ENCODE measurements around the gene SYT15.
"Not testable (repeated sequence)": the region's sequence is repeated elsewhere in the genome, so short reads cannot be mapped to it uniquely, and the experiment has no call there.

The SYT15 gene

DNA sequence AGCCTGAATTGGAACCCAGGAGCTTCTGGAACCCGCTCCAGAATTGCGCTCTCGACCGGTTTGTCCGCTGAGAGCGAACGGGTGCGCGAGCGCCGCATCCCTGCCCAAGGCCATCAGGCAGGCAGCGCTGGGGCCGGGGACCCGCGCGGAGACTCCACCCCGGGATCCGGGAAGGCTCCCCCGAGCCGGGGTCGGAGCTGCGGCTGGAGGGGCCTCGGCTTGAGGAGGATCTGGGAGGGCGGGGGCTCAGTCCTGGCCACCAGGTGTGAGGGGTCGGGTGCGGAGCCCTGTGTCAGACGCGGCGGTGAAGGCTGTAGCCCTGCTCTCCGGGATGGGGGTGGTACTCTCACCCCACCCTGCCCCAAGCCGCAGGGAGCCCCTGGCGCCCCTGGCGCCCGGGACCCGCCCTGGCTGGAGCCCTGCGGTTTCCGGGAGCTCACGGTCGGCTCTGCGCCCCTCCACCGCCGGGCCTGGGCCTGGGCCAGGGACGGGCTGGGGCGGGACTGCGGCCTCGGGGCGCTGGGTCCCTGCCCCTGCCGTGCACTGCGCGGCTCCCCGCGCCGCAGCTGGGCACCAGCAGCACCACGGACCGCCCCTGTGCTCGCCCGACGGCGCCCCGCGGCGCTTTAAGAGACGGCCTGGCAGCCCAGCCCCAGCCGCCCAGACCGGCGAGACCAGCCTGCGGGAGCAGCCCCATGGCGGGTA is at the start of gene SYT15:
Gene SYT15, plus strand, starts transcription at position 655 of the 705 bp plus-strand sequence. Its CDS starts 41 bp downstream, at position 696.
- not testable (repeated sequence) for DNase-seq

GRCh38 chr10:46529742-46530141 is 49.2 kb upstream of the SYT15 start:
- not testable (repeated sequence) for DNase-seq

DNA sequence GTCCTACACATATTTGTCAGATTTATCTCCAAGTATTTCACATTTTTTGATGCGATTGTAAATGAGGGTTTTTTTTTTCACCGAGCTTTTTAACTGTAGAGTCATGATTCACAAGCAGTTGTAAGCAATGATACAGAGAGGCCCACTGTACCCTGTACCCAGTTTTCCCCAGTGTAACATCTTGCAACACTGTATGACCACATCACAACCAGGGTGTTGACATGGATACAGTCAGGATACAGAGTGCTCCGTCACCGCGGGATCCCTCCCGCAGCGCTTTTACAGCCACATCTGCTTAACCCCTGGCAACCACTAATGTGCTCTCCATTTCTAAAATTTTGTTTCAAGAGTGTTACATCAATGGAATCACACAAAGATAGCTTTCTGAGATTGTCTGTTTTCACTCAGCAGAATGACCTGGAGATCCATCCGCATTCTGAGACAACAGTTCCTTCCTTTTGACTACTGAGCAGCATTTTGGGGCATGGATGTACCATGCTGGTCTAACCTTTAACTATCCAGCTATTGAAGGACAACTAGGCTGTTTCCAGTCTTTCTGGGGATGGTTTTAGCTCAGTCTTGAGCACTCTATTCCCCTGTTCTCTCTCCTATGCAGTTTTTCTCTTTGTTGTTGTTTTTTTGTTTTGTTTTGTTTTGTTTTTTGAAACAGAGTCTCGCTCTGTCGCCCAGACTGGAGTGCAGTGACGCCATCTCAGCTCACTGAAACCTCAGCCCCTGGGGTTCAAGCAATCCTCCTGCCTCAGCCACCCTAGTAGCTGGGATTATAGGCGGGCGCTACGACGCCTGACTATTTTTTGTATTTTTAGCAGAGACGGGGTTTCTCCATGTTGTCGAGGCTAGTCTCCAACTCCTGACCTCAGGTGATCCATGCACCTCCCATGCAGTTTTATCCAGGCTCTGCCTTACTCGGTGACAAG is 48.4 kb upstream of the SYT15 start:
- no peak for DNase-seq

DNA sequence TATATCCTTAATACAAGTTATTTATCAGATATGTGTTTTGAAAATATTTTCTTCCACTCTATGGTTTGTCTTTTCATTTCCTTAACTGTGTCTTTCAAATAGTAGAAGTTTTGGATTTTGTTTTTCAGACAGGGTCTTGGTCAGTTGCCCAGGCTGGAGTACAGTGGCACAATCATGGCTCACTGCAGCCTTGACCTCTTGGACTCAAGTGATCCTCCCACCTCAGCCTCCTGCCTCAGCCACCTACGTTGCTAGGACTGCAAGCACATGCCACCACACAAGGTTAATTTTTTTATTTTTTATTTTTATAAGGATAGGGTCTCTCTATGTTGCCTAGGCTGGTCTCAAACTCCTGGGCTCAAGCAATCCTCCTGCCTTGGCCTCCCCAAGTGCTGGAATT is 46.7 kb upstream of the SYT15 start:
- DNase-seq: not testable (repeated sequence)

DNA sequence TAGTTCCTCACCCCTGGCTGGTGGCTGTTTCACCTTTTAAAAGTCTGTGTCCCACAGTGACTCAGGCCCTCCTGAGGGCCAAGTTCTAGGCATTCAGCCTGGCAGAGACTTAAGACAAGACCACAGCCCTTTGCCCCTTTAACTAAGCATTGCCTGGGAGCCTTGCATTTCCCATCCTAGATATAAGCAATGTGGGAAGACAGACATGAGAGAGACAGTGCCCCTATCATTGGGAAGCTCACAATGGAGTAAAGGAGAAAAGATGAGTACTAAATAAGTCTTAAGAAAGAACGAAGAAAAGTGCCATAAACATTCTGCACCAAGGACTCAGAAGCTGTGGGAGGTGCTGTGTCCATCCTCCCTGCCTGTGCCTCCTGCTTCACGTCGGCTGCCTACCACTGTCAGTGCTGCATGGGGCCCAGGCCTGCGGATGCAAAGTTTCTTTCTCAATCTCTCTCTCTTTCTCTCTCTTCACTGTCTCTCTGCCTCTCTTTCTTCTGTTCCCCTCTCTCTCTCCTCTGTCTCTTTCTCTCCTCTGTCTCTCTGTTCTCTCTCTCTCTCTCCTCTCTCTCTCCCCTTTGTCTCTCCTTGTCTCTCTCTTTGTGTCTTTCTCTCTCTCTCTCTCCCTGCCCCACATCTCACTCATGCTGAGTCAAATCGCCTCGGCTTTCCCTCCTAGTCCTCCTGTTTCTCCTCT is 44.0 kb upstream of the SYT15 start:
- DNase-seq: no peak

DNA sequence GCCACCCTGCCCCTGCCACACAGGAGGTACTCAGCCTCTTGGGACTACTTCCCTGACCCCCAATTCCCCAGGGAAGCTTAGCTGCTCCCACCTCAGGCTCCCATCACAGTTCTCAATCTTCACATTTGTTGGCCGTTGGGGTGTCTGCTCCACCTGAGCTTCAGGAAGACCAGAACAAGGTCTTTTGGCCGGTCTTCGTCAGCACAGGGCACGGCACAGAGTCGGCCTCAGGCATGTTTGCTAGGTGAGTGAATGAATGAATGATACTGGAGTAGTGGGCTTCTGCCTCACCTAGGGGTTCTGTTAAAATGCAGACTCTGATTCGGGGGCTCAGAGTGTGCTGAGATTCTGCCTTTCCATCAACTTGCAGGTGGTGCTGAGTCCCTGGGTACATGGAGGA is 42.8 kb upstream of the SYT15 start:
- no peak for DNase-seq

DNA sequence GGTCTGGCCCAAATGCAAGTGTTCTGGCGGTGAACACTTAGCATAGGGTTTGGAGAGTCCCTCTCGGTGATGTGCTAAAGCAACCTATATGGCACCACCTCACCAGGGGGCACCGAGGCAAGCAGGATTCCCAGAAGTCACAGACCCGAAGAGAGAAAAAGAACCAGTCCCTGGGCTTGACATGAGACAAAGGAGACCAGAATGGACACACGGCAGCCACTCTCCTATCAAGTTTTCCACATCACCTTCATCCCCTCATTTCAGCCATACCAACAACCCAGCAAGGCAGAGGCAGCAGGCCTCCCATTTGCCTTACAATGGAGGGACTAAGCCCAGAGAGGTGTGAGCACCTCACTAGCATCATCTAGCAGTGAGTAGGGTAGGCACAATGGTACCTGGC is 42.1 kb upstream of the SYT15 start:
- no peak for DNase-seq

- DNase-seq: no peak
These were observed 41.6 kb upstream of the SYT15 start for GRCh38 chr10:46537309-46537708.

DNA sequence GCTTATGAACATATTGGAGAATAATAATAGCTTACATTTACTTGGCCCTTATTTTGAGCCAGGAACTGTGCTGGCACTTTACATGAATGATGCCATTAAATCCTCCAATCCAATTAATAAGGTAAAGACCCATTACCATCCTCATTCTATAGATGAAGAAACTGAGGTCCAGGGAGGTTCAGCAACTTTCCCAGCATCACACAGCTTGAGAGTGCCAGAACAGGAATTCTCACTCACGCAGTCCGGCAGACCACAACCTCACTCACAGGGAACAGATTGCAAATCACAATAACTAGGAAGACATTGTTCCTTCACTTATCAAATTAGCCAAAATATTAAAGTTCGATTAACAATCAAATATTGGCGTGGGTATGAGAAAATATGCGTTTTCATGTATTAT is 40.8 kb upstream of the SYT15 start:
- no peak for DNase-seq

DNA sequence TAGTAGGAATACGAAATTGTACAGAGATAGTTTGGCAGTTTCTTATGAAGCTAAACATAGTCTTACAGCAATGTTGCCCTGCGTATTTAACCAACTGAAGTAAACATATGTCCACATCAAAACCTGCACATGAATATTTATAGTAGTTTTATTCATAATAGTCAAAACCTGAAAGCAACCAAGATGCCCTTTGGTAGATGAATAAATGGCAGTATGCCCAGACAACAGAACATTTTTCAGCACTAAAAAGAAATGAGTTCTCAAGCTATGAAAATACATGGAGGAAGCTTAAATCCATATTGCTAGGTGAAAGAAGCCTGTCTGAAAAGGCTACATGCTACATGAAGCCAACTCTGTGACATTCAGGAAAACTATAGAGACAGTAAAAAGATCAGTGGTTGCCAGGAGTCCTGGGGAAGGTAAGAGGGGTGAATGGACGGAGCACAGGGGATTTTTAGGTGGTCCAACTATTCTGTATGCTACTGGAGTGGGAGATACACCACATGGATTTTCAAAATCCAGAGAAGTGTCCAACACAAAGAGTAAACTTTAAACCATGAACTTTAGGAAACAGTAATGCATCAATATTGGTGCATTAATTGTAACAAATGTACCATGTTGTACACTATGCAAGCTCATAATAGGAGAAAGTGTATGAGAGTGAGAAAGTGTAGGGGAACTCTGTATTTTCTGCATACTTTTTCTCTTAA is 40.1 kb upstream of the SYT15 start:
- DNase-seq: no peak

DNA sequence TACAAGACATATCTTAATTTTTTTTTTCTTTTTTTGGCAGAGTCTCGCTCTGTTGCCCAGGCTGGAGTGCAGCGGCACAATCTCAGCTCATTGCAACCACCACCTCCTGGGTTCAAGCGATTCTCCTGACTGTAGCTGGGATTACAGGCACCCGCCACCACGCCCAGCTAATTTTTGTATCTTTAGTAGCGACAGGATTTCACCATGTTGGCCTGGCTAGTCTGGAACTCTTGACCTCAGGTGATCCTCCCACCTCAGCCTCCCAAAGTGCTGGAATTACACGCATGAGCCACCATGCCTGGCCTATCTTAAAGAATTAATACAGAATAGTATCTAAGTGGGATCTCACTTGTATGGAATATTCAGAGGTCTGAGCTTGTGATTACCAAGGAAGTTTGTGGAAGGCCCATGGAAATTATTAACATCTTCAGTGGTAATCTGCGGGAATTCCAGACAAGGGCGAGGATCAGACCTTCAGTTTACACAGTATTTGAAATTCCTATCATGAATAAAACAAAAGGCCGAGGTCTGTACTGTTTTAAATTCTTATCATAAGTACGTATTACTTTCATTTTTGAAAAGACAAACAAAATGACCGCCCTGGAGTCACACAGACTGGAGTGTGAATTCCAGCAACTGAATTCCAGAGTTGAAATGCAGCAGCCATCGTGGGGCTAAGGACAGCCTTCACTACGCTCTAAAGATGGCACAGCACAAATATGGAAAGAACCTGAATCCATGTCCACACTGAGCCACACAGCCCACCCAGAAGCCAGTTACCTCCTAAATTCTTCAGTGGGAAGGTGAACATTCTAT is 39.1 kb upstream of the SYT15 start:
- DNase-seq: no peak

- no peak for DNase-seq
These were observed 38.4 kb upstream of the SYT15 start for GRCh38 chr10:46540412-46541016.

DNA sequence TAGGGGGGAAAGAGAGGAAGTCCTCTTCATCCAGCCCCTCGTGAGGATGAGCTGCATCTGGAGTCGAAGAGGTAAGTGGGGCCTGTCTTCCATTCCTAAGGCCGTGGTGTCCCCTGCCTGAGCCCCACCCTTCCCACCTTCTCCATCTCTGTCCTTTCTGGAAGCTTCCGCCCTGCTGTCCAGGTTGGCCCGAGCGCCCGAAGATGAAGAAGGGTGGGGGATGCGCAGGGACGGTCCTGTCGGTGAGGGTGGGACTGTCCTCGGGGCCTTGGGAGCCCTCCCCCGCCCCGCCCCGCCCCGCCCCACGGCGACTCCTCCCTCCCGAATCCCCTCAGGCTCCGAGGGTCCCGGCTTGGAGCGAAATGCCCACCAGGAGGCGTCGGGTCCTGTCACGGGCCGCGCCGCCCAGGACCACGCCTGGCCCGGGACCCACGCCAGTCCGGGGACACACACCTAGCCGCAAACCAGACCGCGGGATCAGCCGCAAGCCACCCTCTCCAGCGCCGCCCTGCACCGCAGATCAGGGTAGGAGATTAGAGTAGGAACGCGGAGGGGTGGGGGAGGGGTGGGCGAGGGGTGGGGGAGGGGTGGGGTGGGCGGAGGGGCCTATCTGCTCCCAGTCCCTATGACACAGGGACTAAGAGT is 37.8 kb upstream of the SYT15 start:
- DNase-seq: no peak

DNA sequence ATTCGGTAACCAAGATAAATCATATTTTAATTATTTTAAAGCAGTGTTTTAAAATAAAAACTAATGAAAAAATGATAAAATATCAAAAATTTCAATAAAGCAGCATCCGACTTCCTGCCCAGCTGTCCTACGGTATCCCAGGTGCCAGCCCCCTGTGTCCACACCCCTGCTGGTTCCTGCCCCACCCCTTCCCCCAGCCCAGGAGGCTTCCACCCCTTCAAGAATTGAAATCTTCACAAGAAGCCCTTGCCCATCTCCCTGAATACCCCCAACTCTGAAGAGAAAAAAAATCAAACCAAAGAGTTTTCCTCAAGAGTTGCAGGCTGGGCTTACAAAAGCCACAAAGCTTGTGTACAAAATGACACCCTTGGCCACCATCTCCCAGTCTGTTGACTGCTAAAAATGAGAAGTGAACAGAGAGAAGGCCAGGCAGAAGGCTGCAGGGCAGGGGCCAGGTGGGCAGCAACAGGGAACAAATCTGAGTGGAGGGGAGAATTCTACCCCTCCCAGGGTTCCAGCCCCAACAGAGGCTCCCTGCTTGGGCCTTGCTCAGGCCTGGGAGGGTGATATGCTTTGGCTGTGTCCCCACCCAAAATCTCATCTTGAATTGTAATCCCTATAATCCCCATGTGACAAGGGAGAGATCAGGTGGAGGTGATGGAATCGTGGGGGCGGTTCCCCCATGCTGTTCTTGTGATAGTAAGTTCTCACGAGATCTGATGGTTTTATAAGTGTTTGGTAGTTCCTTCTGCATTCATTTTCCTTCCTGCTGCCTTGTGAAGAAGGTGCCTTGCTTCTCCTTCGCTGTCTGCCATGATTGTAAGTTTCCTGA is 37.0 kb upstream of the SYT15 start:
- DNase-seq: no peak

DNA sequence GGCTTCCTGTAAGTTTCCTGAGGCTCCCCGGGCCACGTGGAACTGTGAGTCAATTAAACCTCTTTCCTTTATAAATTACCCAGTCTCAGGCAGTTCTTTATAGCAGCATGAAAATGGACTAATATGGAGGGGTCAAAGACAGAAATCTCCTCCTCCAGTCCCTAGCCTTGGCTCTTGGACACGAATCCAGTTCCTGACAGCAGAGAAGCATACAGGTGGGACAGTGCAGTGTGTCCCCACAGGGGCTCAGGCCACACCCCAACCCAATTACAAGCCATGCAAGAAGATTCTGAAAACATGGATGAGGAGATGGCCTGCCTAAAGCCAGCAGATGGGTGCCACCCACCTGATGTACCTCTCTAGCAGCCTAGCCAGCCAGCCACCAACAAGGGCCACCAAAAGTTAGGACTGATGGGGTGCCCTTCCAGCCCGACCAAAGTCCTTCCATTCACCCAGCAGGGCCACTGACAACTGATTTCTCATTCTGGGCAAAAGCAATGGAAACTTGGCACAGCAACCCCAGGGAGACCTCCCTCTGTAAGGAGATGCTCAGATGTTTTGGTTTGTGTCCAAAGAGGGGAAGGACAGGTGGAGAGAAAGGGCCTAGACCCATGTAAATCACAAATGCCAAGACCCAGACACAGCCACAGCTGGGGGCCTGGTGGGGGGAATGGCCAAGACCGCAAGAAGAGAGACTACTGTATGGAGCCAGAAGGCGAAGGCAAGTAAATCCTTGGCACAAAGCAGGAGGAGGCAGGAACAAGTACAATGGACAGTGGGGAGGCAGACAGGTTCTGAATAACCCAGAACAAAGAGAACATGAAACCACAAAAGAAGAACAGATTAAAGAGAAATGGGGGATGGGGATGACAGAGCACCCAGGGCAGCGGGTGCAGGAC is 36.1 kb upstream of the SYT15 start:
- no peak for DNase-seq

DNA sequence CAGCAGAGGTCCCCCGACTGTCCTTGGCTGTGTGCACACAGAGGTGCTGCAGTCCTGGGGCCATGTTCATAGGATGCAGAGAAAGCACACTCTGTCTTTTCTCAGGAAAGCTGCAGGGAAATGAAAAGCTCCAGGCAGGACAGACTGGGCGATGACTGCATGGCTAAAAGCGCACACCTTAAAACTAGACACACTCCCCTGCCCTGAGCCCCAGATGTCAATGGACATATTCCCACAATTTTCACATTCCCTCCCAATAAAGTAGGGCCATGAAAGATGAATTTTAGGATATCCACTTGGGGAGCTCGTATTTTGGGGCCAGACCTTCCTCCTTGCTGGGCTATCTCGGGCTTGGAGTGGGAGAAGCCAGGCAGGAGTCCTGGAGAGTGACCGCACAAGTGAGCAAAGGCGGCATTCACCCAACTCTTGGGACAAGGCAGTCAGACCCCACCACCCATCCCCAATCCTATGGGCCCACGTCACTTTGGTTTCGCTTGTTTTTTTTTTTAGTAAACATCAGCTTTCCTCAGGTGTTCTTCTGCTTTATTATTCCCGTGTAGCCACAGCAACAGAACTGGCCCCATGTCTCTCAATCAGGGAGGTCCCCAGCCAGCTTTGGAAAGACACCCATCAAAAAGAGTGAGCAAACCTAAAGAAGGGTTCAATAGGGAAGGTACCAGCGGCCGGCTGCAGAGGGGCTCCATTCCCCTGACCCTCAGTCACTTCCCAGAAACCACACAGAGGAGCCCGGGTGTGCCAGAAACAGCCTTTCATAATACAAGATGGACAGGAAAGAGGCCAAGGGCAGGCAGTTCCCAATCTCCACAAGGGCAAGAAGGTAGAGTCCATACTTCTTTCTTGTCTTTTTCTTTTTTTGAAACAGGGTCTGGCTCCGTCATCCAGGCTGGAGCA is 35.2 kb upstream of the SYT15 start:
- DNase-seq: no peak

DNA sequence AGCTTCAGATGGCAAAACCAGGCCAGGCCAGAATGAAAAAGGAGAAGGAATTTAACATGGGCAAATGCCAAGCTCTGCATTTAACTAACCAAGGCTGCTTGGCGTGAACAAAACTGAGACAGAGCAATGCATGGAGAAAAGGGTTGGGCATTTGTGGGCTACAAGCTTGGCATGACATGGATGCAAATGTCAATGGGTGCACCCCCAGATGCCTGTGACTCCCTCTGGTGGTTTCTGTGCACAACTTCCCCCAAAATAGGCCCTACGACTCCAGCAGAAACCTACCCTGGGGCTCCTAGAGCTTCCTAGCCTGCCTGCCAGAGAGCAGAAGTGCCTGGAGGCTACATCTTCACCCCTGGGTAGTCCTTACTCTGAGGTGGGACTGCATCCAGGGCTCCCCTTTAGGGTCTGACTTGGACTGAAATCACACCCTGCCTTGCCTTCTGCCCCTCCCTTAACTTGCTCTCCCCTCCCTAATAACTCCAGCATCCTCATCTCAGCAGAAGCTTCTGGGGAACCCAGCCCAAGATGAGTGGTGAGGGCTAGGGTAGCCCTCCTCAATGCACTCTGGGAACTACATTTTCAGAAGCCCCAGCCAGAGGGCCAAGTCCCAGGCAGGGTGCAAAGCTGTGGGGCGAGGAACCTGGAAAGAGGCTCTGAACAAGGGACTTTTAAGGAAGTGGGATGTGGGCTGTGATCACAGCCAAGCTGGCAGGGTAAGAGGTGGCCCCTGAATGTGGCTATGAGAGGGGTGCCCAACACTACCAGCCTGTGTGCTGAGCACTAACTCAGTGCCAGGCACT is 33.7 kb upstream of the SYT15 start:
- DNase-seq: no peak
